H9 (cell line): ENCODE results near the gene CCDC91. TPM values are rescaled to one million over a fixed set of nuclear protein-coding genes. Genes with fewer than 3 reads are reported as not detected.

ENCODE experiments used
- DNase-seq: peaks from one replicate; pipeline ENCODE4 v3.0.0-alpha.2; 2017
- H2AFZ ChIP-seq: one replicate; pipeline ENCODE4 v1.6.1; 2013; ENCODE audit warnings: mild to moderate bottlenecking, low read length, control low read depth, moderate library complexity
- H2AK5ac ChIP-seq: 2 replicates; pipeline ENCODE4 v1.6.1; 2013; ENCODE audit warnings: low read length, control low read depth, mixed read lengths; ENCODE audit not compliant: insufficient read length
- H2BK120ac ChIP-seq: one replicate; pipeline ENCODE4 v1.6.1; 2013; ENCODE audit warnings: low read depth, mild to moderate bottlenecking, low read length, control low read depth, inconsistent platforms; ENCODE audit not compliant: poor library complexity, severe bottlenecking
- H2BK12ac ChIP-seq: 2 replicates; pipeline ENCODE4 v1.6.1; 2013; ENCODE audit warnings: low read length, control low read depth, mixed read lengths, low read depth; ENCODE audit not compliant: insufficient read length
- H2BK15ac ChIP-seq: 2 replicates; pipeline ENCODE4 v1.6.1; 2013; ENCODE audit warnings: low read depth, low read length, control low read depth
- H2BK20ac ChIP-seq: one replicate; pipeline ENCODE4 v1.6.1; 2013; ENCODE audit warnings: low read depth, mild to moderate bottlenecking, low read length, control low read depth, inconsistent platforms; ENCODE audit not compliant: poor library complexity, severe bottlenecking
- H2BK5ac ChIP-seq: 2 replicates; pipeline ENCODE4 v1.6.1; 2013; ENCODE audit warnings: low read length, control low read depth, mixed read lengths; ENCODE audit not compliant: insufficient read length
- H3K14ac ChIP-seq: 2 replicates; pipeline ENCODE4 v1.6.1; 2013; ENCODE audit warnings: low read length, control low read depth; ENCODE audit not compliant: insufficient read depth
- H3K18ac ChIP-seq: 2 replicates; pipeline ENCODE4 v1.6.1; 2013; ENCODE audit warnings: low read depth, mild to moderate bottlenecking, mixed read lengths, low read length, control low read depth; ENCODE audit not compliant: insufficient read length
- H3K23ac ChIP-seq: 2 replicates; pipeline ENCODE4 v1.6.1; 2013; ENCODE audit warnings: low read length, control low read depth, mixed read lengths, low read depth; ENCODE audit not compliant: insufficient read length
- H3K23me2 ChIP-seq: 2 replicates; pipeline ENCODE4 v1.6.1; 2013; ENCODE audit warnings: low read depth, mild to moderate bottlenecking, mixed read lengths, low read length, control low read depth; ENCODE audit not compliant: insufficient read length, poor library complexity, severe bottlenecking
- H3K27ac ChIP-seq: 2 replicates; pipeline ENCODE4 v1.5.1; 2013; ENCODE audit warnings: low read length, control low read depth, mixed read lengths, low read depth; ENCODE audit not compliant: insufficient read length
- H3K27me3 ChIP-seq: 2 replicates; pipeline ENCODE4 v1.6.1; 2013; ENCODE audit warnings: low read length, control low read depth, inconsistent platforms; ENCODE audit not compliant: insufficient read depth
- H3K4ac ChIP-seq: 2 replicates; pipeline ENCODE4 v1.6.1; 2013; ENCODE audit warnings: low read depth, mild to moderate bottlenecking, control low read depth, inconsistent platforms, low read length, moderate library complexity
- H3K4me1 ChIP-seq: 2 replicates; pipeline ENCODE4 v1.6.1; 2013; ENCODE audit warnings: low read length, control low read depth, inconsistent platforms; ENCODE audit not compliant: insufficient read depth
- H3K4me2 ChIP-seq: 2 replicates; pipeline ENCODE4 v1.6.1; 2013; ENCODE audit warnings: low read length, control low read depth, mixed read lengths; ENCODE audit not compliant: insufficient read length, insufficient read depth
- H3K56ac ChIP-seq: 2 replicates; pipeline ENCODE4 v1.6.1; 2013; ENCODE audit warnings: low read depth, mild to moderate bottlenecking, mixed read lengths, low read length, control low read depth; ENCODE audit not compliant: insufficient read length
- H3K79me1 ChIP-seq: 2 replicates; pipeline ENCODE4 v1.6.1; 2013; ENCODE audit warnings: low read depth, mild to moderate bottlenecking, moderate library complexity, low read length, control low read depth, inconsistent platforms; ENCODE audit not compliant: insufficient read depth, poor library complexity, severe bottlenecking
- H3K79me2 ChIP-seq: 2 replicates; pipeline ENCODE4 v1.6.1; 2013; ENCODE audit warnings: low read length, control low read depth, inconsistent platforms; ENCODE audit not compliant: insufficient read depth
- H3K9ac ChIP-seq: 2 replicates; pipeline ENCODE4 v1.6.1; 2013; ENCODE audit warnings: low read length, control low read depth, mixed read lengths; ENCODE audit not compliant: insufficient read length; ENCODE audit errors: extremely low read depth
- H3K9me3 ChIP-seq: one replicate; pipeline ENCODE4 v1.6.1; 2013; ENCODE audit warnings: low read depth, low read length, inconsistent platforms; ENCODE audit not compliant: control insufficient read depth
- H3T11ph ChIP-seq: one replicate; pipeline ENCODE4 v1.6.1; 2013; ENCODE audit warnings: mild to moderate bottlenecking, low read length, control low read depth, inconsistent platforms
- H4K20me1 ChIP-seq: one replicate; pipeline ENCODE4 v1.6.1; 2013; ENCODE audit not compliant: control insufficient read depth, insufficient read length, insufficient read depth
- H4K5ac ChIP-seq: 2 replicates; pipeline ENCODE4 v1.6.1; 2013; ENCODE audit warnings: low read depth, mild to moderate bottlenecking, mixed read lengths, low read length, control low read depth; ENCODE audit not compliant: insufficient read length
- H4K8ac ChIP-seq: replicated peaks from 2 replicates; pipeline ENCODE4 v1.6.1; 2013; ENCODE audit warnings: low read length, control low read depth, mixed read lengths, low read depth; ENCODE audit not compliant: insufficient read length
- H4K91ac ChIP-seq: 2 replicates; pipeline ENCODE4 v1.6.1; 2013; ENCODE audit warnings: low read depth, mild to moderate bottlenecking, moderate library complexity, mixed read lengths, low read length, control low read depth; ENCODE audit not compliant: insufficient read length
- H3K27ac Mint-ChIP-seq, 3 experiments: 2 replicates in 2 of 3; 3 replicates in 1 of 3; pipeline ENCODE4 v1.8.0; 2020 to 2021; ENCODE audit warnings: mixed read lengths in 3 of 3, mild to moderate bottlenecking in 1 of 3, moderate library complexity in 1 of 3
- H3K27me3 Mint-ChIP-seq: 2 replicates; pipeline ENCODE4 v1.8.0; 2021; ENCODE audit warnings: low read depth, mild to moderate bottlenecking, moderate library complexity, mixed read lengths
- H3K36me3 Mint-ChIP-seq, 3 experiments: 2 replicates in 2 of 3; 3 replicates in 1 of 3; pipeline ENCODE4 v1.8.0; 2020 to 2021; ENCODE audit warnings: low read depth in 3 of 3, mixed read lengths in 3 of 3; ENCODE audit not compliant: insufficient read depth in 1 of 3
- H3K4me1 Mint-ChIP-seq, 2 experiments: 2 replicates each; pipeline ENCODE4 v1.8.0; 2020; ENCODE audit warnings: mixed read lengths in 2 of 2
- H3K4me3 Mint-ChIP-seq, 2 experiments: 2 replicates in 1 of 2; 3 replicates in 1 of 2; pipeline ENCODE4 v1.8.0; 2020 to 2021; ENCODE audit warnings: mild to moderate bottlenecking in 2 of 2, mixed read lengths in 2 of 2, moderate library complexity in 1 of 2
- H3K9me3 Mint-ChIP-seq, 2 experiments: 2 replicates in 1 of 2; 3 replicates in 1 of 2; pipeline ENCODE4 v1.8.0; 2020; ENCODE audit warnings: mild to moderate bottlenecking in 2 of 2, mixed read lengths in 2 of 2, moderate library complexity in 1 of 2
- CTCF ChIP-seq: fragments of 200-600 bp; sonication (generic); conservative IDR thresholded peaks from 3 replicates; pipeline ENCODE4 v1.8.0; 2021; ENCODE audit warnings: antibody characterized with exemption, mild to moderate bottlenecking
- total RNA-seq: library from RNA; stranded (reverse); gene quantifications from 2 replicates; pipeline ENCODE4 v1.2.1, GENCODE V29; 2021

The CCDC91 gene
- total RNA-seq, 1 experiment from 2014 or later: 22.7 TPM

DNA sequence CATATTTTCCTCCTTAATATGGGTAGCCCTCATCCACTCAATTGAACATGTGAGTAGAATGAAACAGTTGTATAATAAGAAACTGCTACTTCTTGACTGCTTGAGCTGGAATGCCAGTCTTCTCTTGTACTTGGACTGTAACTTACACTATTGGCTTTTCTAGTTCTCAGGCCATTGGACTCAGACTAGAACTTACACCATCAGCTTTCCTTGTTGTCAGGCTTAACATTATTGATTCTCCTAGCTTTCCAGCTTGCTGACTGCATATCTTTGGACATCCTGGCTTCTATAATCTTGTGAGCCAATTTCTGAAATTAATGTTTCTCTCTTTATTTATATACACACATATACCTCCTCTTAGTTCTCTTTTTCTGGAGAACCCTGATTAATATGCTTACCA, 24.8 kb downstream of the CCDC91 start:
- Histone ChIP-seq H3K27me3 (no peaks in the 10 kb centered on the region), H3K9ac (no peak overlapping the region), H3K4me2 (no peak overlapping the region), H4K20me1 (no peaks in the 10 kb centered on the region), H4K5ac (no peak overlapping the region), H3K56ac (no peak overlapping the region), H3K23me2 (no peaks in the 10 kb centered on the region), H2BK12ac (no peak overlapping the region), H3K23ac (no peak overlapping the region), H2BK120ac (no peak overlapping the region), H2BK5ac (no peak overlapping the region), H2BK20ac (no peak overlapping the region), H3T11ph (no peak overlapping the region), H2AK5ac (no peak overlapping the region), H3K79me1 (no peaks in the 10 kb centered on the region), H3K4ac (no peak overlapping the region), H4K8ac (no peak overlapping the region), H3K18ac (no peak overlapping the region), H3K14ac (no peak overlapping the region), H3K4me1 (no peaks in the 10 kb centered on the region), H3K9me3 (peaks cover 7% of the 10 kb centered on the region), H4K91ac (no peak overlapping the region), H2BK15ac (no peak overlapping the region), H3K27ac (no peak overlapping the region), H2AFZ (no peak overlapping the region), H3K79me2 (no peaks in the 10 kb centered on the region)
- Mint-ChIP-seq H3K4me3 (no peak overlapping the region), H3K4me1 (peaks cover 22 to 35% of the 10 kb centered on the region in 2 experiments), H3K27ac (no peak overlapping the region), H3K36me3 (peaks cover 40 to 53% (median 40%) of the 10 kb centered on the region in 3 experiments), H3K27me3 (no peaks in the 10 kb centered on the region), H3K9me3 (peaks cover 24 to 39% of the 10 kb centered on the region in 2 experiments)
- no peak for TF ChIP-seq CTCF
- DNase-seq: no peak
